SK-N-SH (cell line): ENCODE data around the gene PLA2G12B. TPM values are rescaled to one million over a fixed set of nuclear protein-coding genes. Genes with fewer than 3 reads are reported as not detected.

ENCODE experiments used
- CTCF ChIA-PET: fragments of 300-600, 350-600 bp; formaldehyde crosslinking; extraction: SDS; loops from one replicate; lab custom pipeline; 2021; lab: Yijun Ruan, JAX
- POLR2A ChIA-PET: fragments of 350-600 bp; sonication (Branson Sonifier 250); formaldehyde crosslinking; extraction: SDS; loops from one replicate; lab custom pipeline; 2020; ENCODE audit warnings: antibody characterized with exemption, inconsistent platforms; lab: Yijun Ruan, JAX
- DNase-seq: peaks from one replicate; pipeline ENCODE4 v3.0.0; 2012
- H2AFZ ChIP-seq: fragments of 200-600 bp; sonication (generic); 2 replicates; pipeline ENCODE4 v1.8.1; 2016; ENCODE audit warnings: antibody characterized with exemption, mild to moderate bottlenecking, low read depth
- H3F3A ChIP-seq: fragments of 200-600 bp; sonication (generic); replicated peaks from 2 replicates; pipeline ENCODE3; 2016; ENCODE audit warnings: antibody characterized with exemption, mild to moderate bottlenecking; ENCODE audit not compliant: insufficient read depth
- H3K27ac ChIP-seq, 2 experiments: fragments of 200-500 bp in 1 of 2; fragments of 200-600 bp in 1 of 2; sonication (Bioruptor generic) in 1 of 2; sonication (generic), shearing (Covaris generic) in 1 of 2; 2 replicates each; pipeline versions ENCODE4 v1.5.1 to v1.6.1; 2014 to 2016; ENCODE audit warnings: low read depth in 2 of 2, inconsistent platforms in 1 of 2, low read length in 1 of 2, mild to moderate bottlenecking in 1 of 2, mixed read lengths in 1 of 2
- H3K27me3 ChIP-seq: fragments of 200-600 bp; sonication (generic), shearing (Covaris generic); 2 replicates; pipeline ENCODE4 v1.6.1; 2016; ENCODE audit warnings: mixed run types; ENCODE audit not compliant: insufficient read depth
- H3K36me3 ChIP-seq, 2 experiments: fragments of 200-500 bp in 1 of 2; fragments of 200-600 bp in 1 of 2; sonication (Bioruptor generic) in 1 of 2; sonication (generic) in 1 of 2; replicated peaks in 1 of 2; 2 replicates each; pipeline versions ENCODE3 to v1.5.1; 2014 to 2016; ENCODE audit warnings: low read length in 1 of 2, mild to moderate bottlenecking in 1 of 2; ENCODE audit not compliant: insufficient read depth in 2 of 2, control insufficient read depth in 1 of 2
- H3K4me1 ChIP-seq, 2 experiments: fragments of 200-500 bp in 1 of 2; fragments of 200-600 bp in 1 of 2; sonication (Bioruptor generic) in 1 of 2; sonication (generic), shearing (Covaris generic) in 1 of 2; 2 replicates each; pipeline versions ENCODE4 v1.5.1 to v1.6.1; 2014 to 2016; ENCODE audit warnings: low read depth in 1 of 2, low read length in 1 of 2, mixed run types in 1 of 2; ENCODE audit not compliant: insufficient read depth in 2 of 2, control insufficient read depth in 1 of 2
- H3K4me2 ChIP-seq: fragments of 200-600 bp; sonication (generic), shearing (Covaris generic); 2 replicates; pipeline ENCODE4 v1.6.1; 2017; ENCODE audit warnings: mixed run types
- H3K4me3 ChIP-seq, 2 experiments: fragments of 200-500 bp in 1 of 2; fragments of 200-600 bp in 1 of 2; sonication (Bioruptor generic) in 1 of 2; sonication (generic), shearing (Covaris generic) in 1 of 2; 2 replicates each; pipeline versions ENCODE4 v1.5.1 to v1.8.1; 2014 to 2016; ENCODE audit warnings: low read depth in 2 of 2, inconsistent platforms in 1 of 2, low read length in 1 of 2, mild to moderate bottlenecking in 1 of 2, mixed read lengths in 1 of 2, moderate library complexity in 1 of 2
- H3K79me2 ChIP-seq: fragments of 200-600 bp; sonication (generic); 2 replicates; pipeline ENCODE4 v1.8.1; 2017; ENCODE audit warnings: mild to moderate bottlenecking; ENCODE audit not compliant: insufficient read depth
- H3K9ac ChIP-seq: fragments of 200-600 bp; sonication (generic); 2 replicates; pipeline ENCODE4 v1.6.1; 2017; ENCODE audit warnings: mixed run types
- H3K9me2 ChIP-seq: fragments of 200-600 bp; sonication (generic); 2 replicates; pipeline ENCODE4 v1.6.1; 2017; ENCODE audit warnings: mixed run types
- H3K9me3 ChIP-seq: fragments of 200-600 bp; sonication (generic); 2 replicates; pipeline ENCODE4 v1.6.1; 2017; ENCODE audit warnings: mixed run types, mild to moderate bottlenecking, moderate library complexity
- H4K20me1 ChIP-seq: fragments of 200-600 bp; sonication (generic); 2 replicates; pipeline ENCODE4 v1.6.1; 2017; ENCODE audit warnings: mild to moderate bottlenecking, mixed run types; ENCODE audit not compliant: insufficient read depth
- CHD2 ChIP-seq: fragments of 150-350 bp; IDR thresholded peaks from 2 replicates; pipeline ENCODE4 v1.6.1; 2018; ENCODE audit warnings: low read length; ENCODE audit not compliant: partially characterized antibody
- EZH2phosphoT487 ChIP-seq: fragments of 200-600 bp; sonication (generic); IDR thresholded peaks from 2 replicates; pipeline ENCODE4 v1.6.1; 2017; ENCODE audit warnings: low read depth, mixed run types, mild to moderate bottlenecking, antibody characterized with exemption, moderate library complexity, borderline replicate concordance
- FOXJ3 ChIP-seq: sonication (generic); formaldehyde crosslinking; IDR thresholded peaks from 2 replicates; pipeline ENCODE4 v1.5.1; 2020; ENCODE audit warnings: mild to moderate bottlenecking, missing genetic modification reagents
- GABPA ChIP-seq: IDR thresholded peaks from 2 replicates; pipeline ENCODE4 v1.4.0; 2012; ENCODE audit warnings: low read depth, mild to moderate bottlenecking
- GATA2 ChIP-seq: sonication (generic); formaldehyde crosslinking; IDR thresholded peaks from 2 replicates; pipeline ENCODE4 v1.5.0; 2020; ENCODE audit warnings: mild to moderate bottlenecking, missing genetic modification reagents
- MEF2A ChIP-seq: IDR thresholded peaks from 2 replicates; pipeline ENCODE4 v1.4.0; 2012; ENCODE audit warnings: low read depth, borderline replicate concordance
- RCOR1 ChIP-seq: fragments of 150-350 bp; IDR thresholded peaks from 2 replicates; pipeline ENCODE4 v1.6.1; 2017; ENCODE audit warnings: antibody characterized with exemption, low read length
- RFX5 ChIP-seq: IDR thresholded peaks from 2 replicates; pipeline ENCODE4 v1.6.1; 2012; ENCODE audit warnings: mild to moderate bottlenecking, improper control_type of control experiment, low read length
- RXRA ChIP-seq: IDR thresholded peaks from 2 replicates; pipeline ENCODE4 v1.4.0; 2012; ENCODE audit warnings: low read depth, mild to moderate bottlenecking, borderline replicate concordance
- SIN3A ChIP-seq: IDR thresholded peaks from 2 replicates; pipeline ENCODE4 v1.6.1; 2012; ENCODE audit warnings: low read depth, mild to moderate bottlenecking, low read length, moderate library complexity, borderline replicate concordance
- SMC3 ChIP-seq: IDR thresholded peaks from 2 replicates; pipeline ENCODE4 v1.6.1; 2012; ENCODE audit warnings: low read depth, low read length, improper control_type of control experiment
- TAF1 ChIP-seq: IDR thresholded peaks from 2 replicates; pipeline ENCODE4 v1.6.1; 2012; ENCODE audit warnings: low read depth, mild to moderate bottlenecking, low read length, moderate library complexity, borderline replicate concordance
- USF2 ChIP-seq: fragments of 150-350 bp; IDR thresholded peaks from 2 replicates; pipeline ENCODE4 v1.6.1; 2017; ENCODE audit warnings: antibody characterized with exemption, low read length, low read depth, borderline replicate concordance
- YY1 ChIP-seq: IDR thresholded peaks from 2 replicates; pipeline ENCODE4 v1.4.0; 2012; ENCODE audit warnings: low read depth, mild to moderate bottlenecking
- WGBS: methylation state at CpG from one replicate; pipeline ENCODE4 v1.1.6; 2017; ENCODE audit warnings: low lambda C conversion rate; 5-methylcytosine and 5-hydroxymethylcytosine counted together
- polyA plus RNA-seq, 3 experiments: library from polyadenylated mRNA; depleted of rRNA; stranded (reverse); fragments of >200 nt; gene quantifications; 2 replicates each; pipeline ENCODE4 v1.2.3, GENCODE V29; 2012
- TF ChIP-seq, protein P1 (sequence below): fragments of 200-600 bp; sonication (generic); IDR thresholded peaks from 2 replicates; pipeline ENCODE4 v1.6.1; 2017; ENCODE audit warnings: antibody characterized with exemption, mild to moderate bottlenecking, moderate library complexity
- TF ChIP-seq, protein P2 (sequence below): IDR thresholded peaks from 2 replicates; pipeline ENCODE4; 2012
- TF ChIP-seq, protein P3 (sequence below): IDR thresholded peaks from 2 replicates; pipeline ENCODE4 v1.6.1; 2012; ENCODE audit warnings: mild to moderate bottlenecking, low read depth, low read length, moderate library complexity

Gene PLA2G12B
- polyA plus RNA-seq, 1 of the 3 experiments (the other 2 are of a cell fraction) = not detected

GRCh38 chr10:72906446-72906845, 48.2 kb downstream of the PLA2G12B start:
- ChIA-PET CTCF (interaction anchor here (1.1 to 1.5 kb wide), 2 partner anchors 14 to 542 kb away, joined by 3 to 6 read pairs; partner anchors contain the start of gene OIT3), POLR2A (no interaction called here)
- no peaks in the 10 kb centered on the region for H3K79me2 ChIP-seq
- no peaks in the 10 kb centered on the region for H3K9me2 ChIP-seq
- no peak overlapping the region for H2AFZ ChIP-seq
- WGBS = 84% methylated on average over 6 of the region's 6 CpGs
- no peaks in the 10 kb centered on the region for H4K20me1 ChIP-seq
- no peak for DNase-seq
- H3K9ac ChIP-seq = no peak overlapping the region
- H3K27me3 ChIP-seq = no peaks in the 10 kb centered on the region
- no peaks in the 10 kb centered on the region for H3F3A ChIP-seq
- H3K4me1 ChIP-seq = no peaks in the 10 kb centered on the region
- H3K4me2 ChIP-seq = no peak overlapping the region
- no peaks in the 10 kb centered on the region for H3K9me3 ChIP-seq
- H3K36me3 ChIP-seq = no peaks in the 10 kb centered on the region
- H3K27ac ChIP-seq = no peak overlapping the region
- no peak overlapping the region for H3K4me3 ChIP-seq
- TF ChIP-seq YY1 = no peak
- TF ChIP-seq FOXJ3 = no peak
- no peak for TF ChIP-seq RCOR1
- no peak for TF ChIP-seq SMC3
- no peak for TF ChIP-seq EZH2phosphoT487
- TF ChIP-seq, protein P1, sequence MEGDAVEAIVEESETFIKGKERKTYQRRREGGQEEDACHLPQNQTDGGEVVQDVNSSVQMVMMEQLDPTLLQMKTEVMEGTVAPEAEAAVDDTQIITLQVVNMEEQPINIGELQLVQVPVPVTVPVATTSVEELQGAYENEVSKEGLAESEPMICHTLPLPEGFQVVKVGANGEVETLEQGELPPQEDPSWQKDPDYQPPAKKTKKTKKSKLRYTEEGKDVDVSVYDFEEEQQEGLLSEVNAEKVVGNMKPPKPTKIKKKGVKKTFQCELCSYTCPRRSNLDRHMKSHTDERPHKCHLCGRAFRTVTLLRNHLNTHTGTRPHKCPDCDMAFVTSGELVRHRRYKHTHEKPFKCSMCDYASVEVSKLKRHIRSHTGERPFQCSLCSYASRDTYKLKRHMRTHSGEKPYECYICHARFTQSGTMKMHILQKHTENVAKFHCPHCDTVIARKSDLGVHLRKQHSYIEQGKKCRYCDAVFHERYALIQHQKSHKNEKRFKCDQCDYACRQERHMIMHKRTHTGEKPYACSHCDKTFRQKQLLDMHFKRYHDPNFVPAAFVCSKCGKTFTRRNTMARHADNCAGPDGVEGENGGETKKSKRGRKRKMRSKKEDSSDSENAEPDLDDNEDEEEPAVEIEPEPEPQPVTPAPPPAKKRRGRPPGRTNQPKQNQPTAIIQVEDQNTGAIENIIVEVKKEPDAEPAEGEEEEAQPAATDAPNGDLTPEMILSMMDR = no peak
- no peak for TF ChIP-seq CHD2
- no peak for TF ChIP-seq GABPA
- no peak for TF ChIP-seq MEF2A
- no peak for TF ChIP-seq RFX5
- no peak for TF ChIP-seq GATA2 (CRISPR knock-in tag)
- TF ChIP-seq, protein P2, sequence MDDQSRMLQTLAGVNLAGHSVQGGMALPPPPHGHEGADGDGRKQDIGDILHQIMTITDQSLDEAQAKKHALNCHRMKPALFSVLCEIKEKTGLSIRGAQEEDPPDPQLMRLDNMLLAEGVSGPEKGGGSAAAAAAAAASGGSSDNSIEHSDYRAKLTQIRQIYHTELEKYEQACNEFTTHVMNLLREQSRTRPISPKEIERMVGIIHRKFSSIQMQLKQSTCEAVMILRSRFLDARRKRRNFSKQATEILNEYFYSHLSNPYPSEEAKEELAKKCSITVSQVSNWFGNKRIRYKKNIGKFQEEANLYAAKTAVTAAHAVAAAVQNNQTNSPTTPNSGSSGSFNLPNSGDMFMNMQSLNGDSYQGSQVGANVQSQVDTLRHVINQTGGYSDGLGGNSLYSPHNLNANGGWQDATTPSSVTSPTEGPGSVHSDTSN = no peak
- no peak for TF ChIP-seq TAF1
- TF ChIP-seq USF2 = no peak
- TF ChIP-seq, protein P3, sequence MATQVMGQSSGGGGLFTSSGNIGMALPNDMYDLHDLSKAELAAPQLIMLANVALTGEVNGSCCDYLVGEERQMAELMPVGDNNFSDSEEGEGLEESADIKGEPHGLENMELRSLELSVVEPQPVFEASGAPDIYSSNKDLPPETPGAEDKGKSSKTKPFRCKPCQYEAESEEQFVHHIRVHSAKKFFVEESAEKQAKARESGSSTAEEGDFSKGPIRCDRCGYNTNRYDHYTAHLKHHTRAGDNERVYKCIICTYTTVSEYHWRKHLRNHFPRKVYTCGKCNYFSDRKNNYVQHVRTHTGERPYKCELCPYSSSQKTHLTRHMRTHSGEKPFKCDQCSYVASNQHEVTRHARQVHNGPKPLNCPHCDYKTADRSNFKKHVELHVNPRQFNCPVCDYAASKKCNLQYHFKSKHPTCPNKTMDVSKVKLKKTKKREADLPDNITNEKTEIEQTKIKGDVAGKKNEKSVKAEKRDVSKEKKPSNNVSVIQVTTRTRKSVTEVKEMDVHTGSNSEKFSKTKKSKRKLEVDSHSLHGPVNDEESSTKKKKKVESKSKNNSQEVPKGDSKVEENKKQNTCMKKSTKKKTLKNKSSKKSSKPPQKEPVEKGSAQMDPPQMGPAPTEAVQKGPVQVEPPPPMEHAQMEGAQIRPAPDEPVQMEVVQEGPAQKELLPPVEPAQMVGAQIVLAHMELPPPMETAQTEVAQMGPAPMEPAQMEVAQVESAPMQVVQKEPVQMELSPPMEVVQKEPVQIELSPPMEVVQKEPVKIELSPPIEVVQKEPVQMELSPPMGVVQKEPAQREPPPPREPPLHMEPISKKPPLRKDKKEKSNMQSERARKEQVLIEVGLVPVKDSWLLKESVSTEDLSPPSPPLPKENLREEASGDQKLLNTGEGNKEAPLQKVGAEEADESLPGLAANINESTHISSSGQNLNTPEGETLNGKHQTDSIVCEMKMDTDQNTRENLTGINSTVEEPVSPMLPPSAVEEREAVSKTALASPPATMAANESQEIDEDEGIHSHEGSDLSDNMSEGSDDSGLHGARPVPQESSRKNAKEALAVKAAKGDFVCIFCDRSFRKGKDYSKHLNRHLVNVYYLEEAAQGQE = no peak
- no peak for TF ChIP-seq RXRA
- no peak for TF ChIP-seq SIN3A
